Heart left ventricle (tissue), 16 donors: Measurements from ENCODE around the gene USP7. TPM values are rescaled to one million over a fixed set of nuclear protein-coding genes. Genes with fewer than 3 reads are reported as not detected.
A peak's percentile ranks its signal among the peaks of the same experiment; 100 is the strongest.

Source experiments
- ATAC-seq, 4 donors: fragments of 200-7000 bp; cut with Tn5 transposase; one replicate each; pipeline ENCODE4 v1.9.1; 2020 to 2022; ENCODE audit warnings: moderate library complexity in 4 of 4, mild to moderate bottlenecking in 3 of 4, moderate number of reproducible peaks in 1 of 4
- DNase-seq, 5 donors: peaks; one replicate each; pipeline ENCODE4 v3.0.0-alpha.2; 2020
- H3K27ac ChIP-seq, 12 donors: fragments of 200-600 bp; sonication (generic) in 4 of 12; one replicate each; pipeline versions ENCODE4 v1.5.0 to v1.8.0; 2016 to 2022; ENCODE audit warnings: mild to moderate bottlenecking in 2 of 12
- H3K27me3 ChIP-seq, 9 donors: fragments of 200-600 bp; sonication (generic) in 2 of 9; one replicate each; pipeline versions ENCODE4 v1.5.1 to v1.8.0; 2016 to 2022; ENCODE audit warnings: mild to moderate bottlenecking in 3 of 9
- H3K36me3 ChIP-seq, 9 donors: fragments of 200-600 bp; sonication (generic) in 2 of 9; one replicate each; pipeline versions ENCODE4 v1.5.0 to v1.8.0; 2018 to 2022; ENCODE audit warnings: mild to moderate bottlenecking in 2 of 9
- H3K4me1 ChIP-seq, 12 donors: fragments of 200-600 bp; sonication (generic) in 4 of 12; one replicate each; pipeline versions ENCODE4 v1.5.0 to v1.8.0; 2016 to 2022; ENCODE audit warnings: mild to moderate bottlenecking in 3 of 12
- H3K4me3 ChIP-seq, 12 donors: fragments of 200-600 bp; sonication (generic) in 4 of 12; one replicate each; pipeline versions ENCODE4 v1.5.0 to v1.8.0; 2017 to 2022; ENCODE audit warnings: mild to moderate bottlenecking in 9 of 12, moderate library complexity in 4 of 12
- H3K9me3 ChIP-seq, 12 donors: fragments of 200-600 bp; sonication (generic) in 4 of 12; one replicate each; pipeline versions ENCODE4 v1.5.0 to v1.8.0; 2016 to 2022; ENCODE audit warnings: mild to moderate bottlenecking in 1 of 12
- POLR2A ChIP-seq, 2 donors: fragments of 450-650 bp; IDR thresholded peaks; one replicate each; pipeline ENCODE4 v1.6.1; 2017; ENCODE audit warnings: antibody characterized with exemption in 2 of 2, mild to moderate bottlenecking in 2 of 2, moderate library complexity in 2 of 2
- WGBS, 4 donors: extraction: QIAGEN DNeasy Blood & Tissue Kit in 2 of 4; methylation state at CpG; one replicate each; pipeline versions ENCODE4 v1.1.5 to v1.1.7; 2013 to 2018; 5-methylcytosine and 5-hydroxymethylcytosine counted together
- intact Hi-C, 10 donors: fragments of 100-400 bp; cut with DNase I; formaldehyde crosslinking; loops; one replicate each; pipeline versions ENCODE4 v1.11.1 to v1.14.2; 2022
- polyA plus RNA-seq, 2 donors: library from polyadenylated mRNA; stranded (reverse); fragments of 200-250 nt; gene quantifications; one replicate each; pipeline ENCODE4 v1.2.3, GENCODE V29; 2013
- total RNA-seq, 9 donors: library from RNA; depleted of rRNA in 2 of 9; stranded (reverse); fragments of >200 nt in 2 of 9; fragmentation: NEBNext Ultra II Directional in 3 of 9; extraction: Animal tissue kit (Norgen Biotek cat#: 25700) in 3 of 9; gene quantifications; one replicate each; pipeline versions ENCODE4 v1.1.0 to v1.2.4, GENCODE V29; 2016 to 2023
- TF ChIP-seq, protein P1 (sequence below), 12 donors: fragments of 200-600 bp; sonication (generic) in 4 of 12; IDR thresholded peaks; one replicate each; pipeline versions ENCODE4 v1.5.0 to v1.8.0; 2018 to 2022; ENCODE audit warnings: antibody characterized with exemption in 12 of 12, mild to moderate bottlenecking in 5 of 12
- donor health status: ischemic (EF 13 %, LVEDD 7.1; RV severe dilation, severe dysfunction).
- donor health status: healthy with polysubstance abuse.
- donor health status: DM: no; HTN: yes; CAD: no.
- donor health status: DM: no; HTN: no; CAD: no.
- donor health status: ischemic (EF 25% LVEDD 6.9; RV normal size, moderate dysfunction).
- donor health status: ischemic (EF 25% LVEDD 5.7; RV mildly dilated, moderate dysfunction).
- donor health status: healthy.
- donor health status: DM: yes; HTN: yes; CAD: no.
- donor health status: ischemic (EF 35%, LVEDD 5.7; RV mildly dilated, moderate dysfunction).
- donor health status: nonischemic (EF 11% LVEDD 7.7; RV severe dilation, severe dysfunction).
- donor health status: DM: yes; HTN: yes; CAD: no.
- donor health status: PGD.
- donor health status: ischemic (EF 29% LVEDD 5.4; RV normal size, mild dysfunction).
- donor health status: nonischemic (EF 23%, LVEDD 6.1; RV moderate dilation, normal function).

Gene USP7
- total and polyA plus RNA-seq, 11 donors, result 20.3 to 86.5 (median 66.2) TPM

- H3K9me3 ChIP-seq, result no peaks in the 10 kb centered on the region
- 52 to 61% (median 58%) methylated on average over 16 of the region's 16 CpGs for WGBS, 4 donors
- peaks cover 0 to 25% (median 17%) of the 10 kb centered on the region in 12 donors for H3K4me1 ChIP-seq
- peak; percentile 67 to 82 (median 75) for ATAC-seq
- no peak for TF ChIP-seq POLR2A (IDR thresholded peaks at IDR 0.05)
- TF ChIP-seq, protein P1, sequence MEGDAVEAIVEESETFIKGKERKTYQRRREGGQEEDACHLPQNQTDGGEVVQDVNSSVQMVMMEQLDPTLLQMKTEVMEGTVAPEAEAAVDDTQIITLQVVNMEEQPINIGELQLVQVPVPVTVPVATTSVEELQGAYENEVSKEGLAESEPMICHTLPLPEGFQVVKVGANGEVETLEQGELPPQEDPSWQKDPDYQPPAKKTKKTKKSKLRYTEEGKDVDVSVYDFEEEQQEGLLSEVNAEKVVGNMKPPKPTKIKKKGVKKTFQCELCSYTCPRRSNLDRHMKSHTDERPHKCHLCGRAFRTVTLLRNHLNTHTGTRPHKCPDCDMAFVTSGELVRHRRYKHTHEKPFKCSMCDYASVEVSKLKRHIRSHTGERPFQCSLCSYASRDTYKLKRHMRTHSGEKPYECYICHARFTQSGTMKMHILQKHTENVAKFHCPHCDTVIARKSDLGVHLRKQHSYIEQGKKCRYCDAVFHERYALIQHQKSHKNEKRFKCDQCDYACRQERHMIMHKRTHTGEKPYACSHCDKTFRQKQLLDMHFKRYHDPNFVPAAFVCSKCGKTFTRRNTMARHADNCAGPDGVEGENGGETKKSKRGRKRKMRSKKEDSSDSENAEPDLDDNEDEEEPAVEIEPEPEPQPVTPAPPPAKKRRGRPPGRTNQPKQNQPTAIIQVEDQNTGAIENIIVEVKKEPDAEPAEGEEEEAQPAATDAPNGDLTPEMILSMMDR (IDR thresholded peaks at IDR 0.05), result no peak
- no peak overlapping the region for H3K4me3 ChIP-seq
- H3K27me3 ChIP-seq, result peaks cover 0 to 5% (median 0%) of the 10 kb centered on the region in 9 donors
- peak overlapping the region in 2 of 12 donors; percentile 5 to 18 for H3K27ac ChIP-seq
- peaks cover 0 to 39% (median 32%) of the 10 kb centered on the region in 9 donors for H3K36me3 ChIP-seq
- intact Hi-C loops, result loop anchor here in 2 of 10 donors (10.0 kb wide), 2 partner anchors 247 to 323 kb away; no protein-coding TSS in a partner anchor
- peak; percentile 64 to 91 (median 89) for DNase-seq
These were observed 75.7 kb downstream of the USP7 start for GRCh38 chr16:8887952-8888560.

DNA sequence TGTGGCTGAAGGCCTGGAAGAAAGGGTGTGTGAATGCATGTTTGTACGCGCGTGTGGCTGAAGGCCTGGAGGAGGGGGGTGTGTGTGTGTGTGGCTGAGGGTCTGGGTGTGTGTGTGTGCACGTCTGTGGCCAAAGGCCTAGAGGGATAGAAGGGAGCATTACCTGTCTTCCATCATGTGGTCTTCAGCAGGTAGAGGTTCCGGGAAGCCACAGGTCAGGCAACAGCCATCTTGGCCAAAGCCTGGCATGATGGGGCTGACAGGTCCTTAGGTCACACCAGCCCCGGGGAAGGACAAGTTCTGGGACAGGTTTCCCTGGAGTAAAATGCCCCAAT, 76.3 kb downstream of the USP7 start:
- H3K4me3 ChIP-seq, result no peak overlapping the region
- DNase-seq (no peak), ATAC-seq (no peak)
- H3K36me3 ChIP-seq, result peaks cover 0 to 32% (median 26%) of the 10 kb centered on the region in 9 donors
- TF ChIP-seq POLR2A (IDR thresholded peaks at IDR 0.05), result no peak
- TF ChIP-seq, protein P1 (IDR thresholded peaks at IDR 0.05), result no peak
- H3K27me3 ChIP-seq, result peaks cover 0 to 5% (median 0%) of the 10 kb centered on the region in 9 donors
- peak overlapping the region in 1 of 12 donors; percentile 5 for H3K27ac ChIP-seq
- H3K4me1 ChIP-seq, result peaks cover 0 to 25% (median 17%) of the 10 kb centered on the region in 12 donors
- H3K9me3 ChIP-seq, result no peaks in the 10 kb centered on the region
- WGBS, 4 donors, result 85 to 91% (median 87%) methylated on average over 6 of the region's 6 CpGs
- intact Hi-C loops, result loop anchor here in 2 of 10 donors (10.0 kb wide), 2 partner anchors 247 to 323 kb away; no protein-coding TSS in a partner anchor

- H3K4me1 ChIP-seq, result peaks cover 0 to 25% (median 17%) of the 10 kb centered on the region in 12 donors
- no peak for TF ChIP-seq POLR2A (IDR thresholded peaks at IDR 0.05)
- TF ChIP-seq, protein P1 (IDR thresholded peaks at IDR 0.05), result no peak
- intact Hi-C loops, result loop anchor here in 2 of 10 donors (10.0 kb wide), 2 partner anchors 248 to 322 kb away; no protein-coding TSS in a partner anchor
- WGBS, 4 donors, result 67 to 73% (median 73%) methylated on average over 18 to 19 of the region's 19 CpGs
- DNase-seq (no peak), ATAC-seq (no peak)
- H3K9me3 ChIP-seq, result no peaks in the 10 kb centered on the region
- H3K27ac ChIP-seq, result no peak overlapping the region
- peaks cover 0 to 5% (median 0%) of the 10 kb centered on the region in 9 donors for H3K27me3 ChIP-seq
- H3K36me3 ChIP-seq, result peaks cover 0 to 27% (median 22%) of the 10 kb centered on the region in 9 donors
- no peak overlapping the region for H3K4me3 ChIP-seq
These were observed 76.9 kb downstream of the USP7 start for GRCh38 chr16:8886593-8887430.
